Esophagus (tissue), 2 donors: ENCODE measurements around the gene EXTL1. TPM values are rescaled to one million over a fixed set of nuclear protein-coding genes. Genes with fewer than 3 reads are reported as not detected.

Experiments
- H3K27ac ChIP-seq, 2 donors: one replicate each; pipeline ENCODE4 v1.5.1; 2013; ENCODE audit warnings: low read depth in 2 of 2, mild to moderate bottlenecking in 2 of 2, inconsistent platforms in 1 of 2, low read length in 1 of 2, moderate library complexity in 1 of 2
- H3K27me3 ChIP-seq, 2 donors: one replicate each; pipeline ENCODE4 v1.6.1; 2013; ENCODE audit warnings: low read length in 2 of 2, control low read depth in 1 of 2, mild to moderate bottlenecking in 1 of 2; ENCODE audit not compliant: insufficient read depth in 2 of 2, control insufficient read depth in 1 of 2
- H3K36me3 ChIP-seq, 2 donors: one replicate each; pipeline ENCODE4 v1.6.1; 2013; ENCODE audit warnings: low read length in 1 of 2; ENCODE audit not compliant: control insufficient read depth in 2 of 2, insufficient read depth in 2 of 2
- H3K4me1 ChIP-seq, 2 donors: one replicate each; pipeline ENCODE4 v1.6.1; 2013; ENCODE audit warnings: low read length in 1 of 2; ENCODE audit not compliant: control insufficient read depth in 2 of 2, insufficient read depth in 2 of 2
- H3K4me3 ChIP-seq, 2 donors: one replicate each; pipeline ENCODE4 v1.5.1; 2013; ENCODE audit warnings: low read length in 2 of 2, mild to moderate bottlenecking in 2 of 2, low read depth in 1 of 2, moderate library complexity in 1 of 2
- H3K9me3 ChIP-seq, 2 donors: one replicate each; pipeline ENCODE4 v1.6.1; 2013; ENCODE audit warnings: mild to moderate bottlenecking in 2 of 2, low read depth in 1 of 2, low read length in 1 of 2, moderate library complexity in 1 of 2; ENCODE audit not compliant: control insufficient read depth in 2 of 2, insufficient read depth in 1 of 2
- WGBS, 2 donors: extraction: QIAGEN DNeasy Blood & Tissue Kit; methylation state at CpG; one replicate each; pipeline ENCODE4 v1.1.7; 2013; 5-methylcytosine and 5-hydroxymethylcytosine counted together
- polyA plus RNA-seq, 2 donors: library from polyadenylated mRNA; stranded (reverse); fragments of 200-250 nt; gene quantifications; one replicate each; pipeline ENCODE4 v1.2.3, GENCODE V29; 2013
- donor health status: healthy with polysubstance abuse.
- donor health status: Bipolar disorder and iron deficiency.

The EXTL1 gene
- polyA plus RNA-seq, 2 donors: 0.09 to 0.45 TPM

DNA sequence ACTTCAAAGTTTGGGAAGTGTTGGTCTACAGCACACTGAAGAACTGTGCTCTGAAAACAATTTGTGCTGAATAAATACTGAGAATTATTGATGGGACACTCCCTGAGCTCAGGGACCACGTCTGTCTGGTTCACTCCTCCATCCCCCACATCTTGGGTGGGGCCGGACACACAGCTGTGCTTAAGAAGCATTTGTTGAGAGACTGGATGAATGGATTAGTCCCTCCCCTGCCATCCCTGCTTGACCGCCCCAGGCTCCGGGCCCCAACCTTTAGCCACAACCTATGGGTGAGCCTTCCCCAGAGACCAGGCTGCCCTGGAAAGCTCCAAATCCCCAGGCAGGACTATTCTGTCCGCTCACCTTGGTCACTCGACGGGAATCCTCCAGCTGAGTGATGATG is 38.3 kb downstream of the EXTL1 start:
- Histone ChIP-seq H3K36me3 (no peaks in the 10 kb centered on the region), H3K4me3 (no peak overlapping the region), H3K4me1 (no peaks in the 10 kb centered on the region), H3K9me3 (no peaks in the 10 kb centered on the region), H3K27ac (no peak overlapping the region), H3K27me3 (no peaks in the 10 kb centered on the region)
- WGBS, 2 donors: 61 to 67% methylated on average over 7 of the region's 7 CpGs

DNA sequence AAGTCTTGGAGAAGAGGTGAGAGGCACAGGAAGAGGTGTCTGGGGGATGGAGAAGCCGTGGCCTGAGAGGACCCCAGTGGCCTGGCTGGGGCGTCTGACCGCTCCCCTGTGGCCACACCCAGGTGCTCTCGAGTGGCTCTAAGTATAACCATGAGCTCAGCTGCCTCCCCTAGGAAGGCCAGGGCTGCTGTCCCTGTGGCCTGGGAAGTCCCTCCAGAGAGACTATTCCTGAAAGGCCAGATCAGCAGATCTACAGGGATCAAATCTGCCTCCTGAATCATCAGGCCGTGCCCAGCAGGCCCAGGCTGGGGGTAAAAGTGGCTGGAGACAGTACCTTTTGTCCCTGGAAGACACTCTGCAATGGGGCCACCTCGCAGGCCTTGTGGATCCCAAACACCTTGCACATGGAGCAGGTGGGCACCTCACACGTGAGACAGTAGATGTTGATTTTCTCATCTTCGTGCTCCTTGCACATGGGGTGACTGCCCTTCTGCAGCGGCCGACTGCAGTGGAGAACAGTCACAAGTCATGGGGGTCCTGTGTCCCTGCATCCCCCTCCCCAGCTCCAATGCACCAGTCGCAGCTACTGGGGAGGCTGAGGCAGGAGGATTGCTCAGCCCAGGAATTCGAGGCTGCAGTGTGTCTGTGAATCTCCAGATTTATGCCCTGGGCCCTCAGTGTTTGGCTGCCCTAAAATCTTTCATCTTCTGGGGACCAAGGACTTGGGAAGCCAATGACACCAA is 39.4 kb downstream of the EXTL1 start:
- Histone ChIP-seq H3K4me1 (no peaks in the 10 kb centered on the region), H3K27ac (no peak overlapping the region), H3K9me3 (no peaks in the 10 kb centered on the region), H3K36me3 (no peaks in the 10 kb centered on the region), H3K27me3 (no peaks in the 10 kb centered on the region), H3K4me3 (no peak overlapping the region)
- WGBS, 2 donors: 79 to 81% methylated on average over 12 of the region's 12 CpGs

DNA sequence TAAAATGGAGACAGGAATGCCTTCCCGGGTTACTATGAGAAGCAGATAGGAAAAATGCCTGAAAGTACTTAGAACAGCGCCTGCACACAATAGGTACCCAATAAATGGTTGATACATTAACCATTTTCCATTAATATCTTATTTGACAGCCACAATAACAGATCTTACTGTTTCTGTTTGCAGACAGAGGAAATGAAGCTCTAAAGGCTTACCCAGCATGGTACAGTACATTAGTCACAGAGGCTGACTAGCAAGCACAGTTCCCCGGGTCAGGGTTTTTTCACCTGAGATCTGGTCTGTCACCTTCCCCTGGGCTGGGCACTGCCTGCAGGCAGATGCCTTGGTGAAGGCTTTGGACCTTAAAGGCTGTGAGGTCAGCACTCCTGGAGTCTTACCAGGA is 43.0 kb downstream of the EXTL1 start:
- Histone ChIP-seq H3K4me3 (no peak overlapping the region), H3K4me1 (no peaks in the 10 kb centered on the region), H3K9me3 (no peaks in the 10 kb centered on the region), H3K27me3 (peaks cover 0 to 3% of the 10 kb centered on the region in 2 donors), H3K36me3 (no peaks in the 10 kb centered on the region), H3K27ac (no peak overlapping the region)
- WGBS, 2 donors: 57 to 70% methylated on average over 3 of the region's 3 CpGs

DNA sequence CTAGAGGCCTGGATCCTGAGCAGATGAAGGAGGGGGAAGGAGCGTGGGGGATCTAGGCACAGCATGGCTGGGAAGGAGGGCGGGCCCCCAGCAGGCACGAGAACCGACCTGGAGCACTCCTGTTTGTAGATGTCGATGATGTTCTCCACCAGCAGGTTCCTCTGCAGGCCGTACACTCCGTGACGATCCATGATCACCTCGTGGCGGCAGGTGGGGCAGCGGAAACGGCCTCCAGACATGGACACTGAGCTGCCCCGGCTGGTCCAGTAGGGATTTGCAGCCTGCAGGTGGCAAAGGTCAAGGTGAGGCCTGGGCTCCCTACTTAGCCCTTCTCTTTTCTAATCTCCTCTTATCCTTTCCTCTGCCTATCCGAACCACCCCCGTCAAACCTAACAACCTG is 44.6 kb downstream of the EXTL1 start:
- Histone ChIP-seq H3K4me1 (no peaks in the 10 kb centered on the region), H3K27me3 (peaks cover 0 to 3% of the 10 kb centered on the region in 2 donors), H3K9me3 (no peaks in the 10 kb centered on the region), H3K4me3 (no peak overlapping the region), H3K36me3 (no peaks in the 10 kb centered on the region), H3K27ac (no peak overlapping the region)
- WGBS, 2 donors: 83 to 86% methylated on average over 15 of the region's 15 CpGs

DNA sequence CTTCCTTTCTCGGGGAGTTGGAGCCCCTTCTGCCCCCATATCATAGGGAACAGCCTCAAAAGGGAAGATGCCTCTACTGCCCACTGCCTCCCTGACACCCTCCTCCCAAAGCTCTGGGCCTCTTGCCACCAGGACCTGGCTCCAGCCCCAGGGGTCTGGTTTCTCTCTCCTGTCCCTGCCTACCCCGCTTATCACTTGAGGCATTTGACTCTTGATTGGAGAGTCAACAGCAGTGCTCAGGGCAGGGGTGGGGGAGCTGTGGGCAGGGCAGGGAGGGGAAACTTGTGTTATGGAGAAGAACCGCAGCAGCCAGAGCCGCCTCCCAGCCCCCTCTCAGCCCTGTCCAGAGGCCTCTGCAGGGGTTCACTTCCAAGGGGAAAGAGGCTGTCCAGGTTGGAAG is 45.3 kb downstream of the EXTL1 start:
- Histone ChIP-seq H3K4me1 (no peaks in the 10 kb centered on the region), H3K27me3 (peaks cover 0 to 3% of the 10 kb centered on the region in 2 donors), H3K36me3 (no peaks in the 10 kb centered on the region), H3K27ac (no peak overlapping the region), H3K9me3 (no peaks in the 10 kb centered on the region), H3K4me3 (no peak overlapping the region)
- WGBS, 2 donors: 61 to 66% methylated on average over 4 of the region's 4 CpGs

DNA sequence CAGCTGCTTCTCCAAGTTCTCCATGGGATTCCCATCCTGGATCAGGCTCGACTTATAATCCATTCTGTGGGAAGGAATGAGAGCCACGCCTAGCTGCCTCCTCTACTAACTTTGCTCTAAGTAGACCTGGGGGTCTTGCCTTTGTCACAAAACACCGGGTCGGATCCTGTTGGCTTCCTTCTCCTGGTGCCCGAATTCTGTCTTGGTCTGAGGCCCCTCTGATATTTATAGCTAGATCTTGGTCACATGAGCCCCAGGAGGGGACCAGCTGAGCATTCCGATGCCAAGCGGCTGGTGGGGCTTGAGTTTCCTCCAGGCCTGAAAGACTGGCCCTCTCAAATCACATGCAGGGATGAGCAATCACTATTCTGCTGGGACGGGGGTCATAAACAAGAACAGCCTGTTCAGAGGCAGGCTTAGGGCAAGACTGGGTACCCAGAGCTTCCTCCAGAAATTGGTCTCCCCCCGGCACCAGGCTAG is 45.9 kb downstream of the EXTL1 start, which contains the start of gene TRIM63:
Gene TRIM63 (minus strand): TSS at position 199 of the 480 bp plus-strand sequence. CDS start 136 bp downstream, at position 63.
- Histone ChIP-seq H3K9me3 (no peaks in the 10 kb centered on the region), H3K36me3 (no peaks in the 10 kb centered on the region), H3K27ac (no peak within 1 kb of the TSS), H3K4me1 (no peaks in the 10 kb centered on the region), H3K4me3 (no peak within 1 kb of the TSS), H3K27me3 (peaks cover 0 to 3% of the 10 kb centered on the region in 2 donors)
- 67 to 68% methylated on average over 9 of the region's 9 CpGs for WGBS, 2 donors

DNA sequence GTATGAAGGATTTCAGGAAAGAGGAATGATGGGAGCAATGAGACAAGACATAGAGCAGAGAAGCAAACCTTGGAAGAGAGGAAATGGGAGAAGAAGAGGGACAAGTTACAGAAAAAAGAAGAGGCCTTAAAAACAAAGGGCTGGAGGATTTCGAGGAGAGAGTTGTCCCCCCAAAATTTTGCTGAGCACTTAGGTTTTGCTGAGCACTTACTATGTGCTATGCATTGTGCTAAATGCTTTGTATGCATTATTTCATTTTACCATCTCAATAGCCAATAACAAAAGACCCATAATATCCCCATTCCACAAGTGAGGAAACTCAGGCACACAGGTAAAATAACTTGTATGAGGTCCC is 48.3 kb downstream of the EXTL1 start:
- H3K4me1 ChIP-seq: no peaks in the 10 kb centered on the region
- no peak overlapping the region for H3K4me3 ChIP-seq
- H3K9me3 ChIP-seq: no peaks in the 10 kb centered on the region
- 75 to 84% methylated on average over 1 of the region's 1 CpG for WGBS, 2 donors
- peaks cover 0 to 3% of the 10 kb centered on the region in 2 donors for H3K27me3 ChIP-seq
- H3K36me3 ChIP-seq: no peaks in the 10 kb centered on the region
- no peak overlapping the region for H3K27ac ChIP-seq

DNA sequence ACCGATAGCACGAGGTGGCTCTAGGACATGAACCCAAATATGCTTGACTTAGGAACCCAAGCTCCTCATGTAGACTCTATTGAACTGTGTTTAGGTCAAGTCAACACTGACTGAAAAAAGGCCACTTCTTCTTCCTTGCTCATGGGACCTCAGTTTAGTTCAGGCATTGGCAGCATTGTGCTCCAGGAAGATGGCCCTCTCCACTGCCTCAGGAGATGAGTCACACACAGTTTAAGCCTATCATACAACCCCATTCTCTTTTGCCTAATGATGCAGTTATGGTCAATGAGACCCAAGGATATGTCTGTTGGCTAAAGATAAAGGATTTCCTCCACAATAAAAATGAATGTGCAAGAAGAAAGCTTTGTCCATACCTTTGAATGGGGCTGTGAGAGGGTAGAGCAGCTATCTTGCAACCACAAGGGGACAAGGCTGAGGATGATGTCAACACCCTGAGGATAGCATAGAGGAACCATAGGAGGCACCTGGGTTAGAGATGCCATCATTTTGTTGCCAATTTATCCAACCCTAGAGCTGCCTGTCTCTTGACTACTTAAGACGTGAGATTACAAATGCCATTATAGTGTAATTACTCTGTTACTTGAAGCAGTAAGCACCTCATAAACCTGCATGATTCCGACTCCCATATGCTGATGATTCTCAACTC is 48.9 kb downstream of the EXTL1 start:
- no peak overlapping the region for H3K4me3 ChIP-seq
- WGBS, 2 donors: 89 to 93% methylated on average over 4 of the region's 4 CpGs
- no peaks in the 10 kb centered on the region for H3K9me3 ChIP-seq
- peaks cover 0 to 3% of the 10 kb centered on the region in 2 donors for H3K27me3 ChIP-seq
- H3K36me3 ChIP-seq: no peaks in the 10 kb centered on the region
- H3K27ac ChIP-seq: no peak overlapping the region
- H3K4me1 ChIP-seq: no peaks in the 10 kb centered on the region

DNA sequence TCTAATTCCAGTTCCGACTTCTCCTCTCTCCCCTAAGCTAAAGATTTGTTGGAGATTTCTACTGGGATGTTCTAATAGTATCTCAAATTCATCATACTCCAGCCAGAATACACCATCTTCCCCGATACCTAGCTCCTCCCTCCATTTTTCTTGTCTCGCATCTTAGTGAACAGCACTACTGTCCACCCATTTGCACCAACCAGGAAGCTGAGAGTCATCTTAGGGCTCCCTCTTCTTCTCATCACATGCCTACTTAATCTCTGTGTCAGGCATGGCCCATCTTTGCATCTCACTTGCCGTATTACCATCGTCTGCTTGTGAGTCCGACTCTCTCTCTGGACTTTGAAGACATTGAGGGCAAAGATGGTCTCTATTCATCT is 49.4 kb downstream of the EXTL1 start:
- Histone ChIP-seq H3K27me3 (peaks cover 0 to 3% of the 10 kb centered on the region in 2 donors), H3K36me3 (no peaks in the 10 kb centered on the region), H3K4me3 (no peak overlapping the region), H3K9me3 (no peaks in the 10 kb centered on the region), H3K4me1 (no peaks in the 10 kb centered on the region), H3K27ac (no peak overlapping the region)
- whole genome bisulfite sequencing, 2 donors: 93 to 94% methylated on average over 6 of the region's 6 CpGs
